GM18951 (cell line): ENCODE data around the gene FBXO46.
A peak's percentile ranks its signal among the peaks of the same experiment; 100 is the strongest.

Experiments used
- POLR2A ChIP-seq: IDR thresholded peaks from 4 replicates; pipeline ENCODE4 v1.6.1; 2011; ENCODE audit warnings: mild to moderate bottlenecking; ENCODE audit not compliant: insufficient read length, insufficient read depth; ENCODE audit errors: extremely low read depth
- in situ Hi-C: fragments of 300-500 bp; cut with MboI; formaldehyde crosslinking; loops from one replicate; pipeline ENCODE4 v1.12.0; 2022; ENCODE audit warnings: low sequenced_read_pairs, mixed read lengths, inconsistent platforms; ENCODE audit not compliant: unreplicated experiment

The FBXO46 gene

GRCh38 chr19:45682117-45682516 is 48.6 kb downstream of the FBXO46 start:
- no peak for TF ChIP-seq POLR2A
- in situ Hi-C loops = no loop called here

GRCh38 chr19:45681391-45682015 is 49.2 kb downstream of the FBXO46 start:
- peak; percentile 45 for TF ChIP-seq POLR2A
- in situ Hi-C loops = no loop called here

- no peak for TF ChIP-seq POLR2A
- in situ Hi-C loops = no loop called here
Measured at GRCh38 chr19:45677351-45678230, 53.1 kb downstream of the FBXO46 start.

- in situ Hi-C loops = no loop called here
- no peak for TF ChIP-seq POLR2A
Measured at GRCh38 chr19:45676851-45677263, 53.8 kb downstream of the FBXO46 start.

GRCh38 chr19:45674946-45675345 is 55.8 kb downstream of the FBXO46 start:
- TF ChIP-seq POLR2A = no peak

GRCh38 chr19:45670670-45671453 is 59.8 kb downstream of the FBXO46 start:
- in situ Hi-C loops = no loop called here
- peak; percentile 21 for TF ChIP-seq POLR2A

More at GRCh38 chr19:45674946-45675345, 55.8 kb downstream of the FBXO46 start:
- in situ Hi-C loops = no loop called here

DNA sequence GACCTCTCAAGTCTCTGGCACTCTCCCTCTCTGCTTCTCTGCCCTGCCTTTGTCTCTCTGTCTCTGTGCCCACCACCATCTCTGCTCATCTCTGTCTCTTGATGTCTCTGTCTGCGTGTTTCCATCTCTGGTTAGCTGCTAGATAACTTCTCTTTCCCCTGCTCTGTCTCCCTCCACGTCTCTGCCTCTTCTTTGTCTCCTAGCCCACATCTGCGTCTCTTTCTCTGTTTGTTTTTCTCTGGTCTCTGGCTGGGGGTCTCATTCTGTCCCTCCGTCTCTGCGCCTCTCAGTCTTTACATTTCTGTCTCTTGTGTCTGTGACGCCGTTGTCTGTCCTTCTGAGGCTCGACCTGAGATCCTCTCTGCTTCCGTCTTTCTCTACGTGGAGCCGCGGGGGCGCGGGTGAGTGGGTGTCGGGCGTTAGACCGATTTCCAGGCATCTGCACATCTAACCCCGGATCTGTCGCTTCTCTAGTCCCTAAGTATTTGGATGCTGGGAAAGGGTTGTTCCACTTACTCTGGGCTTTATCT is 62.3 kb downstream of the FBXO46 start:
- no peak for TF ChIP-seq POLR2A
- in situ Hi-C loops = no loop called here

DNA sequence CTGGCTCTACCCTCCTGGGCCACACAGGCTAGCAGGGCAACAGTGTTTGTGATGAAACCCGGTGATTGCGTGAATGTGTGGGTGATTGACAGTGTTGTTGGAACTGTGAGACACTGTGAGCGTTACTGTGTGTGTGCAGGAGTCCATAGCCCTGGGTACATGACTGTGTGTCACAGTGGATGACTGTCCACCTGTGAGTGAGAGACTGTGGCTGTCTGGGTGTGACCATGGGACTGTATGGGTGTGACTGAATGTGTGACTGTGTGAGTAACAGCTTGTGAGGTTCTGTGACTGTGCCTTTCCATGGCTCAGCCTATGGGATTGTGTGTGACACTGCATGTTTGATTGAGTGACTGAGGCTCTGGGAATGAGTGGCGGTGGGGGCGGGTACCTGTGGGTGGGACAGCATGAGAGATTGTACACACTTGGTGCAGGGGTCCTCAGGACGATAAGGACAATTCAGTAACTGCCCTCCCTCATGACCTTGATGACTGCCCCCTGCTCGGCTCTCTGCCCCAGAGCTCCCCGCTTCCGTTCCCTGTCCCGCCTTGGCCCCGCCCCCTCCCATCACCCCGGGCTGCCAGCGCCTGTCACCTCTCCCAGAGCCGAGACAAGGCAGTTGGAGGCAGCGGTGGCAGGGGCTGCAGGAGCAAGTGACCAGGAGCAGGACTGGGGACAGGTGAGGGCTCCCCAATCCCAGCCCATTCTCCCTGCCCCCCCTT is 62.9 kb downstream of the FBXO46 start, which contains the start of gene GIPR:
TSS of gene GIPR (plus strand) at position 602 of the 722 bp plus-strand sequence. CDS start 1,300 bp downstream, outside the sequence.
- in situ Hi-C loops = no loop called here
- TF ChIP-seq POLR2A = peak; percentile 76

DNA sequence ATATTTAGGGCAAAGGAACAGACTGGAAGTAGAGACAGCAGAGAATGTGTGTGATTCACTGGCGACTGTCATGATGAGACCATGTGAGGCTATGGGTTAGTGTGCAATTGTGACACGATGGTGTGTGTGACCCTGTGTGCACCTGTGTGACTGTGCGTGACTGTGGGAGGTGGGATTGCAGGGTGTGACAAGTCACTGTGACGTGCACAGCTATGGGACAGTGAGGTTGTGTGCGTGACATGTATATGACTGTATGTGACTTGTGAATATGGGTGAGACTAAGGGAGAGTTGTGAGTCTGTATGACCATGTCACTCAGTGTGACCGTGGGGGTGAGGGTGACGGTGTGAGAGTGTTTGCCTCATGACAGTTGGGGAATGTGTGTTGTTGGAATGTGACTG is 66.1 kb downstream of the FBXO46 start:
- TF ChIP-seq POLR2A = no peak
- in situ Hi-C loops = no loop called here

DNA sequence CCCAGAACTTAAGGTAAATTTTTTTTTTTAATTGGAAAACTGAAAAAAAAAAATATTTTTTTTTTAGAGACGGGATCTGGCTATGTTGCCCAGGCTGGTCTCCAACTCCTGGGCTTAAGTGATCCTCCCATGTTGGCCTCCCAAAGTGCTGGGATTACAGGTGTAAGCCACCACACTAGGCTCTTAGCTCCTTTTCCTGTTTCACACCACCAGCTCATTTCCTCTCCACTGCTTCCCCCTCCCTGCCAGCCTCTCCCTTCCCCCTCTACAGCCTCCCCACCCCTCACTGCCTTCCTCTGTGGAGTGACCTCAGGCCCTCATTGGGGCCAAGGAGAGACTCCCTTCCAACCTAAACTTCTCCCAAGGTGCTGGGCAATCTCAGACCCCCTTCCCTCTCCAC is 66.9 kb downstream of the FBXO46 start:
- TF ChIP-seq POLR2A = no peak
- in situ Hi-C loops = no loop called here

- no peak for TF ChIP-seq POLR2A
- in situ Hi-C loops = no loop called here
Measured at GRCh38 chr19:45660636-45661035, 70.1 kb downstream of the FBXO46 start.
